Stimulated activated memory B cell treated with anti-CD40 and anti-IgM and Interleukin-4, amounts not matched to agents 10 μg/mL and 1 μg/mL and 100 μg/mL, for 72 hours (primary cell): ENCODE results near the gene PUDP.
"Not testable (repeated sequence)": the region's sequence is repeated elsewhere in the genome, so short reads cannot be mapped to it uniquely, and the experiment has no call there.

Experiments
- ATAC-seq: fragments of 150-1000 bp; cut with Tn5 transposase; 2 replicates; pipeline ENCODE4 v1.10.0; 2021
- H3K27ac Mint-ChIP-seq: one replicate; pipeline ENCODE4 v1.8.0; 2022; ENCODE audit warnings: mild to moderate bottlenecking, mixed read lengths
- H3K27me3 Mint-ChIP-seq: one replicate; pipeline ENCODE4 v1.8.0; 2022; ENCODE audit warnings: mixed read lengths
- H3K36me3 Mint-ChIP-seq: one replicate; pipeline ENCODE4 v1.8.0; 2022; ENCODE audit warnings: mixed read lengths
- H3K4me1 Mint-ChIP-seq: one replicate; pipeline ENCODE4 v1.8.0; 2022; ENCODE audit warnings: mixed read lengths
- H3K4me3 Mint-ChIP-seq: one replicate; pipeline ENCODE4 v1.8.0; 2022; ENCODE audit warnings: mild to moderate bottlenecking, moderate library complexity, mixed read lengths
- H3K9me3 Mint-ChIP-seq: one replicate; pipeline ENCODE4 v1.8.0; 2022; ENCODE audit warnings: mixed read lengths

The PUDP gene

GRCh38 chrX:7147978-7148854 is at the start of gene PUDP:
TSS of gene PUDP (minus strand) at chrX:7148153. CDS start at chrX:7148113, 40 bp downstream.
- peaks cover 3% of the 10 kb centered on the region for H3K36me3 Mint-ChIP-seq
- peak within 1 kb of the TSS; percentile 85 for H3K4me3 Mint-ChIP-seq
- ATAC-seq, result peak; percentile 94
- H3K27me3 Mint-ChIP-seq, result no peaks in the 10 kb centered on the region
- H3K4me1 Mint-ChIP-seq, result peaks cover 9% of the 10 kb centered on the region
- H3K27ac Mint-ChIP-seq, result peak within 1 kb of the TSS; percentile 79
- no peaks in the 10 kb centered on the region for H3K9me3 Mint-ChIP-seq

- H3K27ac Mint-ChIP-seq, result no peak overlapping the region
- H3K27me3 Mint-ChIP-seq, result no peaks in the 10 kb centered on the region
- no peaks in the 10 kb centered on the region for H3K9me3 Mint-ChIP-seq
- no peak overlapping the region for H3K4me3 Mint-ChIP-seq
- peaks cover 9% of the 10 kb centered on the region for H3K36me3 Mint-ChIP-seq
- no peaks in the 10 kb centered on the region for H3K4me1 Mint-ChIP-seq
- ATAC-seq, result no peak
Measured at GRCh38 chrX:7194606-7195005, 46.7 kb upstream of the PUDP start.

- Mint-ChIP-seq H3K36me3 (peaks cover 9% of the 10 kb centered on the region), H3K27me3 (no peaks in the 10 kb centered on the region), H3K4me1 (no peaks in the 10 kb centered on the region), H3K9me3 (no peaks in the 10 kb centered on the region), H3K27ac (no peak overlapping the region), H3K4me3 (no peak overlapping the region)
- ATAC-seq, result no peak
Measured at GRCh38 chrX:7192871-7193270, 44.9 kb upstream of the PUDP start.

- H3K27ac Mint-ChIP-seq, result no peak overlapping the region
- peaks cover 3% of the 10 kb centered on the region for H3K36me3 Mint-ChIP-seq
- H3K27me3 Mint-ChIP-seq, result no peaks in the 10 kb centered on the region
- no peak for ATAC-seq
- H3K9me3 Mint-ChIP-seq, result no peaks in the 10 kb centered on the region
- no peak overlapping the region for H3K4me3 Mint-ChIP-seq
- no peaks in the 10 kb centered on the region for H3K4me1 Mint-ChIP-seq
Measured at GRCh38 chrX:7191681-7192110, 43.7 kb upstream of the PUDP start.

GRCh38 chrX:7190157-7190556 is 42.2 kb upstream of the PUDP start:
- H3K36me3 Mint-ChIP-seq, result no peaks in the 10 kb centered on the region
- H3K4me1 Mint-ChIP-seq, result no peaks in the 10 kb centered on the region
- no peak for ATAC-seq
- H3K27ac Mint-ChIP-seq, result no peak overlapping the region
- no peaks in the 10 kb centered on the region for H3K9me3 Mint-ChIP-seq
- no peaks in the 10 kb centered on the region for H3K27me3 Mint-ChIP-seq
- H3K4me3 Mint-ChIP-seq, result no peak overlapping the region

- H3K27ac Mint-ChIP-seq, result no peak overlapping the region
- no peak overlapping the region for H3K4me3 Mint-ChIP-seq
- no peaks in the 10 kb centered on the region for H3K36me3 Mint-ChIP-seq
- no peak for ATAC-seq
- H3K4me1 Mint-ChIP-seq, result no peaks in the 10 kb centered on the region
- H3K27me3 Mint-ChIP-seq, result no peaks in the 10 kb centered on the region
- H3K9me3 Mint-ChIP-seq, result no peaks in the 10 kb centered on the region
Measured at GRCh38 chrX:7188672-7189071, 40.7 kb upstream of the PUDP start.

- H3K36me3 Mint-ChIP-seq, result peaks cover 5% of the 10 kb centered on the region
- H3K9me3 Mint-ChIP-seq, result no peaks in the 10 kb centered on the region
- H3K27ac Mint-ChIP-seq, result no peak overlapping the region
- no peaks in the 10 kb centered on the region for H3K4me1 Mint-ChIP-seq
- H3K27me3 Mint-ChIP-seq, result no peaks in the 10 kb centered on the region
- H3K4me3 Mint-ChIP-seq, result no peak overlapping the region
- ATAC-seq, result no peak
Measured at GRCh38 chrX:7184816-7185215, 36.9 kb upstream of the PUDP start.

- Mint-ChIP-seq H3K27ac (no peak overlapping the region), H3K4me3 (no peak overlapping the region), H3K4me1 (no peaks in the 10 kb centered on the region), H3K36me3 (peaks cover 22% of the 10 kb centered on the region), H3K27me3 (no peaks in the 10 kb centered on the region), H3K9me3 (peaks cover 9% of the 10 kb centered on the region)
- no peak for ATAC-seq
Measured at GRCh38 chrX:7179446-7179845, 31.5 kb upstream of the PUDP start.

GRCh38 chrX:7178859-7179258 is 30.9 kb upstream of the PUDP start:
- not testable (repeated sequence) for H3K4me3 Mint-ChIP-seq, ATAC-seq, H3K27me3 Mint-ChIP-seq, H3K27ac Mint-ChIP-seq, H3K4me1 Mint-ChIP-seq, H3K9me3 Mint-ChIP-seq
- H3K36me3 Mint-ChIP-seq, result peaks cover 23% of the 10 kb centered on the region

- Mint-ChIP-seq H3K4me1 (no peaks in the 10 kb centered on the region), H3K4me3 (no peak overlapping the region), H3K9me3 (peaks cover 7% of the 10 kb centered on the region)
Measured at GRCh38 chrX:7170898-7171297, 22.9 kb upstream of the PUDP start.

GRCh38 chrX:7169627-7170026 is 21.7 kb upstream of the PUDP start:
- Mint-ChIP-seq H3K27ac (no peak overlapping the region), H3K9me3 (peaks cover 3% of the 10 kb centered on the region), H3K36me3 (peaks cover 13% of the 10 kb centered on the region)

More at GRCh38 chrX:7170898-7171297, 22.9 kb upstream of the PUDP start:
- no peak overlapping the region for H3K27ac Mint-ChIP-seq
- no peak for ATAC-seq
- no peaks in the 10 kb centered on the region for H3K27me3 Mint-ChIP-seq
- H3K36me3 Mint-ChIP-seq, result peaks cover 21% of the 10 kb centered on the region

GRCh38 chrX:7168371-7168770 is 20.4 kb upstream of the PUDP start:
- Mint-ChIP-seq H3K27me3 (no peaks in the 10 kb centered on the region), H3K4me1 (no peaks in the 10 kb centered on the region), H3K36me3 (peaks cover 10% of the 10 kb centered on the region), H3K9me3 (peaks cover 3% of the 10 kb centered on the region), H3K4me3 (no peak overlapping the region), H3K27ac (no peak overlapping the region)
- no peak for ATAC-seq

More at GRCh38 chrX:7169627-7170026, 21.7 kb upstream of the PUDP start:
- Mint-ChIP-seq H3K4me3 (no peak overlapping the region), H3K27me3 (no peaks in the 10 kb centered on the region), H3K4me1 (no peaks in the 10 kb centered on the region)
- ATAC-seq, result no peak

GRCh38 chrX:7164174-7164573 is 16.2 kb upstream of the PUDP start:
- Mint-ChIP-seq H3K4me1 (no peaks in the 10 kb centered on the region), H3K4me3 (no peak overlapping the region)
- ATAC-seq, result no peak

GRCh38 chrX:7163146-7163677 is 15.3 kb upstream of the PUDP start:
- Mint-ChIP-seq H3K4me1 (no peaks in the 10 kb centered on the region), H3K9me3 (no peaks in the 10 kb centered on the region), H3K27me3 (no peaks in the 10 kb centered on the region), H3K27ac (no peak overlapping the region), H3K4me3 (no peak overlapping the region), H3K36me3 (no peaks in the 10 kb centered on the region)
- ATAC-seq, result no peak

More at GRCh38 chrX:7164174-7164573, 16.2 kb upstream of the PUDP start:
- H3K9me3 Mint-ChIP-seq, result peaks cover 2% of the 10 kb centered on the region
- H3K36me3 Mint-ChIP-seq, result peaks cover 2% of the 10 kb centered on the region
- no peaks in the 10 kb centered on the region for H3K27me3 Mint-ChIP-seq
- H3K27ac Mint-ChIP-seq, result no peak overlapping the region

GRCh38 chrX:7159149-7159861 is 11.4 kb upstream of the PUDP start:
- Mint-ChIP-seq H3K36me3 (no peaks in the 10 kb centered on the region), H3K27ac (no peak overlapping the region), H3K4me1 (no peaks in the 10 kb centered on the region), H3K4me3 (no peak overlapping the region), H3K9me3 (no peaks in the 10 kb centered on the region), H3K27me3 (no peaks in the 10 kb centered on the region)
- ATAC-seq, result no peak
